ENCODE measurements around the gene COMT. TPM values are rescaled to one million over a fixed set of nuclear protein-coding genes. Genes with fewer than 3 reads are reported as not detected.

COMT gene
- total and polyA plus RNA-seq, 9 of the 15 experiments (the other 6 are each of a cell fraction or from before 2014, with no cell fraction given) = 12.5 to 351 (median 155) TPM

- TF ChIP-seq WHSC1 (IDR thresholded peaks at IDR 0.05; ENCODE audit: low read length) = peak; percentile 63
- TF ChIP-seq ZNF174 (CRISPR knock-in tag; IDR thresholded peaks at IDR 0.05) = no peak
- 0 out of 4 replicates have a peak, but pooled peaks of 1 of the 2 experiments have one; percentile 28 for TF ChIP-seq NONO (IDR thresholded peaks at IDR 0.05; ENCODE audit: low read depth in 2 of 2, low read length in 1 of 2)
- TF ChIP-seq ZNF354B (CRISPR knock-in tag; IDR thresholded peaks at IDR 0.05) = no peak
- no peak for TF ChIP-seq THRB (CRISPR knock-in tag; conservative IDR thresholded peaks at IDR 0.05)
- TF ChIP-seq CBFB (CRISPR knock-in tag; IDR thresholded peaks at IDR 0.05) = no peak
- TF ChIP-seq DEAF1 (CRISPR knock-in tag; IDR thresholded peaks at IDR 0.05) = no peak
- TF ChIP-seq U2AF1 (optimal IDR thresholded peaks at IDR 0.05; ENCODE audit: low read depth, low read length) = no peak
- TF ChIP-seq KLF1 (tag; IDR thresholded peaks at IDR 0.05) = peak; percentile 63
- TF ChIP-seq ZNF407 (IDR thresholded peaks at IDR 0.05; ENCODE audit: low read depth) = no peak
- TF ChIP-seq MBD1 (CRISPR knock-in tag; IDR thresholded peaks at IDR 0.05) = no peak
- TF ChIP-seq PATZ1 (CRISPR knock-in tag; IDR thresholded peaks at IDR 0.05; ENCODE audit: borderline replicate concordance) = no peak
Observed at GRCh38 chr22:19997561-19998231, 56.1 kb downstream of the COMT start (continued).
